ENCODE results near the gene ZNF804B.

DNA sequence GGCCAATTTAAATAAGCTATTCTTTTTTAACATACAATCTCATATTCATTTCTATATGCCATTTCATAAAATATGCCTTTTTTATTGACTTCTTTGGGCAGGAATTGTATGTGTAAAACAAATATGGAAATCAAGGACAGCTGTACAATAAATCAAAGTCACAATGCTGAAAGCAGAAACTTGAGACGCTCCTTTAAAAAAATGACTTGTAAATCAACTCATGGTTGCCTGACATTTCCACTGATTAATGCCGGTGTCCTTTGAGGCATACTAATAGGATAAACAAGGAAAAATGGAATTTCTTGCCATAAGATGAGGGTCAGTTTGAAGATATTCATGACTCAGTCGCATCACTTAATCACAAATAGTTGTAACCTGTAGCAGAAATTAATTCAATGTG is 283.4 kb downstream of the ZNF804B start:
- TF ChIP-seq, protein P1, sequence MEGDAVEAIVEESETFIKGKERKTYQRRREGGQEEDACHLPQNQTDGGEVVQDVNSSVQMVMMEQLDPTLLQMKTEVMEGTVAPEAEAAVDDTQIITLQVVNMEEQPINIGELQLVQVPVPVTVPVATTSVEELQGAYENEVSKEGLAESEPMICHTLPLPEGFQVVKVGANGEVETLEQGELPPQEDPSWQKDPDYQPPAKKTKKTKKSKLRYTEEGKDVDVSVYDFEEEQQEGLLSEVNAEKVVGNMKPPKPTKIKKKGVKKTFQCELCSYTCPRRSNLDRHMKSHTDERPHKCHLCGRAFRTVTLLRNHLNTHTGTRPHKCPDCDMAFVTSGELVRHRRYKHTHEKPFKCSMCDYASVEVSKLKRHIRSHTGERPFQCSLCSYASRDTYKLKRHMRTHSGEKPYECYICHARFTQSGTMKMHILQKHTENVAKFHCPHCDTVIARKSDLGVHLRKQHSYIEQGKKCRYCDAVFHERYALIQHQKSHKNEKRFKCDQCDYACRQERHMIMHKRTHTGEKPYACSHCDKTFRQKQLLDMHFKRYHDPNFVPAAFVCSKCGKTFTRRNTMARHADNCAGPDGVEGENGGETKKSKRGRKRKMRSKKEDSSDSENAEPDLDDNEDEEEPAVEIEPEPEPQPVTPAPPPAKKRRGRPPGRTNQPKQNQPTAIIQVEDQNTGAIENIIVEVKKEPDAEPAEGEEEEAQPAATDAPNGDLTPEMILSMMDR (IDR thresholded peaks at IDR 0.05; ENCODE audit: low read depth, low read length): no peak
- TF ChIP-seq EZH2phosphoT487 (IDR thresholded peaks at IDR 0.05; ENCODE audit: low read depth): no peak

Measured in OCI-LY3 (cell line).